Body of pancreas (tissue), 4 donors: ENCODE measurements around the gene OSBPL6.

Experiments
- CTCF ChIP-seq, 7 experiments: fragments of 450-650 bp in 4 of 7; fragments of 200-600 bp in 3 of 7; sonication (generic) in 3 of 7; IDR thresholded peaks; one replicate each; pipeline ENCODE4 v1.5.1; 2016 to 2019; ENCODE audit warnings: antibody characterized with exemption in 7 of 7
- POLR2A ChIP-seq, 3 donors: fragments of 450-650 bp; IDR thresholded peaks; one replicate each; pipeline ENCODE4 v1.6.1; 2016; ENCODE audit warnings: antibody characterized with exemption in 3 of 3, mild to moderate bottlenecking in 2 of 3

- TF ChIP-seq CTCF (IDR thresholded peaks at IDR 0.05) (no peak), POLR2A (IDR thresholded peaks at IDR 0.05) (no peak)
Observed at GRCh38 chr2:178242552-178242883, 48.2 kb downstream of the OSBPL6 start.
